Measurements from ENCODE around the gene KCND2. TPM values are rescaled to one million over a fixed set of nuclear protein-coding genes. Genes with fewer than 3 reads are reported as not detected.

The KCND2 gene
- total and polyA plus RNA-seq, 2 of the 4 experiments (the other 2 are of a cell fraction) = under 0.01 TPM; not detected in 1

DNA sequence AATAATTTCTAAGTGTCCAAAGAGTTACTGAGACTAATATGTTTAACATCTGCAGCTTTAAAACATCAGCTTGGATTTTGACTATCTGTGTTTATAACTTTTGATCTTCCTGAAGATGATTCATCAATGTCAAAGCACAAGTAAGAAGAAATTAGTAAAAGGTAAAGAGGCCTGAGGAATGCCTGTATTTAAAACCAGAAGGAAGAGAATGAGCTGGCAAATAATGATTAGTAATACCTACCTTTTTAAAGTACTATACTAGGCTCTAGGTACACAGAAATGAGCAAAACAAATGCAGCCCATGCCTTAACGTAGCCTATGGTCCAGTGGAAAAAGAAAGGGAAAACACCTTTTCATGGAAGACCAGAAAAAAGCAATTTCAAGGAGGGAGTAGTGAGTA lies 158.0 kb downstream of the KCND2 start:
- TF ChIP-seq SMC3 (IDR thresholded peaks at IDR 0.05; ENCODE audit: low read depth, low read length) (no peak), NFE2L2 (IDR thresholded peaks at IDR 0.05; ENCODE audit: low read depth, low read length) (no peak), MXI1 (IDR thresholded peaks at IDR 0.05; ENCODE audit: borderline replicate concordance, low read depth, low read length) (no peak), CHD1 (IDR thresholded peaks at IDR 0.05; ENCODE audit: low read depth, low read length) (no peak), CEBPB (IDR thresholded peaks at IDR 0.05; ENCODE audit: low read depth, low read length) (no peak), RAD21 (IDR thresholded peaks at IDR 0.05; ENCODE audit: low read length) (no peak), MAZ (IDR thresholded peaks at IDR 0.05; ENCODE audit: borderline replicate concordance, low read depth, low read length) (no peak), RCOR1 (IDR thresholded peaks at IDR 0.05; ENCODE audit: insufficient replicate concordance, low read length) (no peak), POLR2A (IDR thresholded peaks at IDR 0.05; ENCODE audit: low read depth, low read length) (no peak), MAFK (IDR thresholded peaks at IDR 0.05; ENCODE audit: low read depth, low read length) (no peak), BHLHE40 (IDR thresholded peaks at IDR 0.05; ENCODE audit: low read depth, low read length) (no peak), RFX5 (IDR thresholded peaks at IDR 0.05; ENCODE audit: low read depth, low read length) (no peak), FOS (IDR thresholded peaks at IDR 0.05; ENCODE audit: low read depth, low read length) (no peak)
- TF ChIP-seq, protein P1, sequence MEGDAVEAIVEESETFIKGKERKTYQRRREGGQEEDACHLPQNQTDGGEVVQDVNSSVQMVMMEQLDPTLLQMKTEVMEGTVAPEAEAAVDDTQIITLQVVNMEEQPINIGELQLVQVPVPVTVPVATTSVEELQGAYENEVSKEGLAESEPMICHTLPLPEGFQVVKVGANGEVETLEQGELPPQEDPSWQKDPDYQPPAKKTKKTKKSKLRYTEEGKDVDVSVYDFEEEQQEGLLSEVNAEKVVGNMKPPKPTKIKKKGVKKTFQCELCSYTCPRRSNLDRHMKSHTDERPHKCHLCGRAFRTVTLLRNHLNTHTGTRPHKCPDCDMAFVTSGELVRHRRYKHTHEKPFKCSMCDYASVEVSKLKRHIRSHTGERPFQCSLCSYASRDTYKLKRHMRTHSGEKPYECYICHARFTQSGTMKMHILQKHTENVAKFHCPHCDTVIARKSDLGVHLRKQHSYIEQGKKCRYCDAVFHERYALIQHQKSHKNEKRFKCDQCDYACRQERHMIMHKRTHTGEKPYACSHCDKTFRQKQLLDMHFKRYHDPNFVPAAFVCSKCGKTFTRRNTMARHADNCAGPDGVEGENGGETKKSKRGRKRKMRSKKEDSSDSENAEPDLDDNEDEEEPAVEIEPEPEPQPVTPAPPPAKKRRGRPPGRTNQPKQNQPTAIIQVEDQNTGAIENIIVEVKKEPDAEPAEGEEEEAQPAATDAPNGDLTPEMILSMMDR (conservative IDR thresholded peaks at IDR 0.05; ENCODE audit: low read depth, low read length) = no peak
- TF ChIP-seq, protein P2, sequence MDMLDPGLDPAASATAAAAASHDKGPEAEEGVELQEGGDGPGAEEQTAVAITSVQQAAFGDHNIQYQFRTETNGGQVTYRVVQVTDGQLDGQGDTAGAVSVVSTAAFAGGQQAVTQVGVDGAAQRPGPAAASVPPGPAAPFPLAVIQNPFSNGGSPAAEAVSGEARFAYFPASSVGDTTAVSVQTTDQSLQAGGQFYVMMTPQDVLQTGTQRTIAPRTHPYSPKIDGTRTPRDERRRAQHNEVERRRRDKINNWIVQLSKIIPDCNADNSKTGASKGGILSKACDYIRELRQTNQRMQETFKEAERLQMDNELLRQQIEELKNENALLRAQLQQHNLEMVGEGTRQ (IDR thresholded peaks at IDR 0.05; ENCODE audit: low read depth, low read length) = no peak
- TF ChIP-seq, protein P3, sequence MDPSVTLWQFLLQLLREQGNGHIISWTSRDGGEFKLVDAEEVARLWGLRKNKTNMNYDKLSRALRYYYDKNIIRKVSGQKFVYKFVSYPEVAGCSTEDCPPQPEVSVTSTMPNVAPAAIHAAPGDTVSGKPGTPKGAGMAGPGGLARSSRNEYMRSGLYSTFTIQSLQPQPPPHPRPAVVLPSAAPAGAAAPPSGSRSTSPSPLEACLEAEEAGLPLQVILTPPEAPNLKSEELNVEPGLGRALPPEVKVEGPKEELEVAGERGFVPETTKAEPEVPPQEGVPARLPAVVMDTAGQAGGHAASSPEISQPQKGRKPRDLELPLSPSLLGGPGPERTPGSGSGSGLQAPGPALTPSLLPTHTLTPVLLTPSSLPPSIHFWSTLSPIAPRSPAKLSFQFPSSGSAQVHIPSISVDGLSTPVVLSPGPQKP (IDR thresholded peaks at IDR 0.05; ENCODE audit: borderline replicate concordance, low read depth, low read length) = no peak
- intact Hi-C loops (cut with micrococcal nuclease) (no loop called here), dilution Hi-C loops (cut with HindIII; ENCODE audit: low sequenced_read_pairs, unreplicated experiment) (no loop called here), in situ Hi-C loops (cut with MboI; ENCODE audit: low sequenced_read_pairs) (no loop called here)
- Histone ChIP-seq H2BK120ac (ENCODE audit: low read depth, low read length) (no peak overlapping the region), H3K9me3 (ENCODE audit: control insufficient read depth, insufficient read depth, low read length) (no peaks in the 10 kb centered on the region), H3K4me2 (ENCODE audit: low read depth, low read length) (no peak overlapping the region), H3K4me1 (ENCODE audit: control insufficient read depth, insufficient read depth, low read length) (no peaks in the 10 kb centered on the region), H3K4me3 (ENCODE audit: insufficient read depth, low read depth, low read length) (no peak overlapping the region), H4K20me1 (ENCODE audit: insufficient read depth, low read length) (no peaks in the 10 kb centered on the region), H3K56ac (ENCODE audit: extremely low read depth, insufficient read depth, low read length) (no peak overlapping the region), H3K4ac (ENCODE audit: low read depth, low read length) (no peak overlapping the region), H3K27ac (ENCODE audit: insufficient read depth, low read length) (no peak overlapping the region), H4K5ac (ENCODE audit: low read depth, low read length) (no peak overlapping the region), H4K8ac (ENCODE audit: low read depth in 2 of 2, low read length in 2 of 2) (no peak overlapping the region), H2BK15ac (ENCODE audit: low read depth, low read length) (no peak overlapping the region), H3K14ac (replicated peaks; ENCODE audit: low read depth, low read length) (no peak overlapping the region), H4K91ac (ENCODE audit: insufficient read depth, low read depth, low read length) (no peak overlapping the region), H3K79me1 (ENCODE audit: low read depth in 1 of 2, low read length in 2 of 2) (no peaks in the 10 kb centered on the region), H3K9me1 (ENCODE audit: insufficient read depth, low read length) (no peaks in the 10 kb centered on the region), H2BK5ac (ENCODE audit: low read depth, low read length, poor library complexity, severe bottlenecking) (no peak overlapping the region), H2BK20ac (ENCODE audit: low read depth, low read length) (no peak overlapping the region), H3K9ac (ENCODE audit: low read depth, low read length) (no peak overlapping the region), H2AFZ (replicated peaks; ENCODE audit: low read length, poor library complexity) (no peak overlapping the region), H3K27me3 (ENCODE audit: control insufficient read depth, insufficient read depth, low read length) (no peaks in the 10 kb centered on the region), H2AK5ac (ENCODE audit: low read depth, low read length) (no peak overlapping the region), H3K18ac (ENCODE audit: low read depth, low read length) (no peak overlapping the region), H3K36me3 (ENCODE audit: control insufficient read depth, insufficient read depth, low read length) (no peaks in the 10 kb centered on the region), H2AK9ac (replicated peaks; ENCODE audit: low read depth, low read length, poor library complexity) (no peak overlapping the region), H3K23ac (ENCODE audit: low read depth, low read length) (no peak overlapping the region)
- BruUV-seq (replicated peaks) = no TSS peak
- ATAC-seq (ENCODE audit: low read depth) (no peak), DNase-seq (no peak)
- no CpG with 5 or more reads among the region's 1 CpG for WGBS, 2 experiments (ENCODE audit: extremely low coverage in 2 of 2, insufficient read length in 1 of 2)
- ChIA-PET POLR2A (ENCODE audit: unreplicated experiment) (no interaction called here), CTCF (no interaction called here)
